ENCODE measurements around the gene PLXNA1. TPM values are rescaled to one million over a fixed set of nuclear protein-coding genes. Genes with fewer than 3 reads are reported as not detected.

Gene PLXNA1
- total RNA-seq, 1 experiment from 2014 or later = 44.4 TPM

DNA sequence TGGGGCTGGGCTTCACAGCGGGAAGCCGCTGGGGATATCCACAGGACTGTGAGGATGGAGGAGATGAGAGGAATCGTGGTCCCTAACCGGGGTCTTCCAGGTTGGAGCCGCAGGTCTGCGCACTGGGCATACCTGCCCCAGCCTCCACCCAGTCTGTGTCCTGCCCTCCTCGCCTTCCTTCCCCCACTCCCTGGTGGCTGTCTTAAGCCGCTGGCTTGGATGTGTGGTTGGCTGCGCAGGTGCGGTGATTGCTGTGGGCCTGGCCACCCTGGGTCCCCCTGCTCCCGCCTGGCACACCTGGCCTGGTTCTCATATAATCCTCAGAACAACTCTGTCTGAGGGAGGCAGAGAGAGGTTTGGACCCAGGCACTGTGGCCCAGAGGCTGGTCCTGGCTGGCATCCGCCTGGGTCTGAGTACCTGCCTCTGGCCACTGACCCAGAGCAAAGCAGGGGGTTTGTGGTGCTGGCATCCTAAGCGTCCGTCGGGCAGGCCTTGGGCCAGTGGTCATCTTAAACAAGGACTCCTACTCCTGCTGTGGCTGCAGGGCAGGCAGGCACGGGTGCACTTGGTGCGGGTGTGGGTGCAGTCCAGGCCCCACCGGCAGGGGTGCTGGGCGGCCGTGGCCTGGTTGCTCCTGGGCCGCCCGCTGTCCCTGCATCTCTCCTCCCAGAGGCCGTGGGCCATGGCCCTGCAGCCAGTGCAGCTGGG lies 18.7 kb downstream of the PLXNA1 start:
- Histone ChIP-seq H3K36me3 (peaks cover 44% of the 10 kb centered on the region), H3K4me3 (no peak overlapping the region), H3K27me3 (replicated peaks) (no peaks in the 10 kb centered on the region), H3K27ac (peak overlapping the region; percentile 79), H3K4me1 (replicated peaks) (peaks cover 20% of the 10 kb centered on the region), H3K9me3 (replicated peaks) (no peaks in the 10 kb centered on the region)
- no peak for DNase-seq (ENCODE audit: low read depth in 1 of 2, low spot score in 2 of 2)

- Histone ChIP-seq H3K9me3 (replicated peaks) (no peaks in the 10 kb centered on the region), H3K27ac (peak overlapping the region; percentile 79), H3K4me1 (replicated peaks) (peaks cover 20% of the 10 kb centered on the region), H3K27me3 (replicated peaks) (no peaks in the 10 kb centered on the region), H3K36me3 (peaks cover 47% of the 10 kb centered on the region), H3K4me3 (no peak overlapping the region)
- DNase-seq (ENCODE audit: low read depth in 1 of 2, low spot score in 2 of 2) = peak; percentile 93
Observed at GRCh38 chr3:127002195-127003174, 19.6 kb downstream of the PLXNA1 start.

DNA sequence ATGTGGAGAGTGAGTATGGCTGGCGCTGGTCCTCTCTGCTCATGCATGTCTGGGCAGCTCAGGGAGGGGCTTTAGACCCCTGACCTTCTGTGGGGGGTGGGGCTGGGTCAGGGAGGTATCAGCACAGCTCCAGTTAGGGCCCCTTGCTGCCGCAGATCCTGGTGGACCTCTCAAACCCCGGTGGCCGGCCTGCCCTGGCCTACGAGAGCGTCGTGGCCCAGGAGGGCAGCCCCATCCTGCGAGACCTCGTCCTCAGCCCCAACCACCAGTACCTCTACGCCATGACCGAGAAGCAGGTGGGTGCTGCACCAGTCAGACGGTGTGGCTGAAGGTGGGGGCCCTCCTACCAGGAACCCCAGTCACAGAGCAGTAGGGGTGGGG lies 20.2 kb downstream of the PLXNA1 start:
- Histone ChIP-seq H3K27ac (no peak overlapping the region), H3K9me3 (replicated peaks) (no peaks in the 10 kb centered on the region), H3K4me1 (replicated peaks) (peaks cover 20% of the 10 kb centered on the region), H3K27me3 (replicated peaks) (no peaks in the 10 kb centered on the region), H3K4me3 (no peak overlapping the region), H3K36me3 (peaks cover 50% of the 10 kb centered on the region)
- no peak for DNase-seq (ENCODE audit: low read depth in 1 of 2, low spot score in 2 of 2)

DNA sequence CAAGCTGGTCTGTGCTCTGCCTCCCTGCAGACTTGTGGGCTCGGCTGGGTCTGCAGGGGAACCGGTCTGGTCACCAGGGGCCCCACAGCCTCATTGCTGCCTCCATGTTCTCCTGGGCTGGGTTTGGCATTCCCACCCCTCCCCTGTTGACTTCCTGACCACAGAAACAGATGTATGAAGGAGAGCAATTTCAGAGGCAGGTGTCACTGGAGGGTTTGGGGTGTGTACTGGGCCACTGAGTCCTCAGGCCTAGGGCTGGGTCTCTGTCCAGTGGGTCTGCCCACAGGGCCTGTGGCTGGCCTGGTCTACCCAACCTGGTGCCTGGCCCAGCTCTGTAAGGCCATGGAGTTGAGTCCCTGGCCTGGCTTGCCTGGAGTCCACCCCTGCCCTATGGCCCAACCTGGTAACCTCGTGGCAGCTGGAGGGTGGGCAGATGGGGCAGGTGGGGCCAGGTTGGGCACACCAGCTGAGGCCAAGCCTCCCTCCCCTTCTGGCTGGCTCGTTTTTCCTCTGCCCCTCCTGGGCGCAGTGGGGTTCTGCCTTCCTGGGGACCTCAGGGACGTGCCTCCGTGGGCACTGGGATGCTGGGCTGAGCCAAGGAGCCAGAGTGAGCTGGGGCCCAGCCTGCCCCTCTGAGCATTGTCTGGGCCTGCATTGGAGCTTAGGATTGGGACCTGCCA lies 20.8 kb downstream of the PLXNA1 start:
- no peak for DNase-seq (ENCODE audit: low read depth in 1 of 2, low spot score in 2 of 2)
- Histone ChIP-seq H3K36me3 (peaks cover 47% of the 10 kb centered on the region), H3K9me3 (replicated peaks) (no peaks in the 10 kb centered on the region), H3K27me3 (replicated peaks) (no peaks in the 10 kb centered on the region), H3K4me3 (no peak overlapping the region), H3K4me1 (replicated peaks) (peaks cover 20% of the 10 kb centered on the region), H3K27ac (no peak overlapping the region)

GRCh38 chr3:127004641-127005397 lies 21.9 kb downstream of the PLXNA1 start:
- Histone ChIP-seq H3K4me1 (replicated peaks) (peaks cover 20% of the 10 kb centered on the region), H3K36me3 (peaks cover 47% of the 10 kb centered on the region), H3K9me3 (replicated peaks) (no peaks in the 10 kb centered on the region)

GRCh38 chr3:127005864-127006500 lies 23.1 kb downstream of the PLXNA1 start:
- Histone ChIP-seq H3K4me1 (replicated peaks) (peaks cover 20% of the 10 kb centered on the region), H3K9me3 (replicated peaks) (no peaks in the 10 kb centered on the region), H3K36me3 (peaks cover 47% of the 10 kb centered on the region), H3K27me3 (replicated peaks) (no peaks in the 10 kb centered on the region), H3K4me3 (no peak overlapping the region), H3K27ac (no peak overlapping the region)
- DNase-seq (ENCODE audit: low read depth in 1 of 2, low spot score in 2 of 2) = no peak

More at GRCh38 chr3:127004641-127005397, 21.9 kb downstream of the PLXNA1 start:
- DNase-seq (ENCODE audit: low read depth in 1 of 2, low spot score in 2 of 2) = no peak
- Histone ChIP-seq H3K4me3 (no peak overlapping the region), H3K27me3 (replicated peaks) (no peaks in the 10 kb centered on the region), H3K27ac (no peak overlapping the region)

GRCh38 chr3:127006781-127007436 lies 24.0 kb downstream of the PLXNA1 start:
- peaks cover 48% of the 10 kb centered on the region for H3K36me3 ChIP-seq
- no peaks in the 10 kb centered on the region for H3K9me3 ChIP-seq (replicated peaks)
- no peak for DNase-seq (ENCODE audit: low read depth in 1 of 2, low spot score in 2 of 2)
- peaks cover 10% of the 10 kb centered on the region for H3K4me1 ChIP-seq (replicated peaks)
- no peak overlapping the region for H3K4me3 ChIP-seq
- no peak overlapping the region for H3K27ac ChIP-seq
- no peaks in the 10 kb centered on the region for H3K27me3 ChIP-seq (replicated peaks)

- Histone ChIP-seq H3K9me3 (replicated peaks) (no peaks in the 10 kb centered on the region), H3K36me3 (peaks cover 53% of the 10 kb centered on the region), H3K27ac (no peak overlapping the region), H3K4me1 (replicated peaks) (no peaks in the 10 kb centered on the region; the same call in 1 of the 2 replicates), H3K27me3 (replicated peaks) (no peaks in the 10 kb centered on the region), H3K4me3 (no peak overlapping the region)
- no peak for DNase-seq (ENCODE audit: low read depth in 1 of 2, low spot score in 2 of 2)
Observed at GRCh38 chr3:127008236-127008635, 25.3 kb downstream of the PLXNA1 start.

DNA sequence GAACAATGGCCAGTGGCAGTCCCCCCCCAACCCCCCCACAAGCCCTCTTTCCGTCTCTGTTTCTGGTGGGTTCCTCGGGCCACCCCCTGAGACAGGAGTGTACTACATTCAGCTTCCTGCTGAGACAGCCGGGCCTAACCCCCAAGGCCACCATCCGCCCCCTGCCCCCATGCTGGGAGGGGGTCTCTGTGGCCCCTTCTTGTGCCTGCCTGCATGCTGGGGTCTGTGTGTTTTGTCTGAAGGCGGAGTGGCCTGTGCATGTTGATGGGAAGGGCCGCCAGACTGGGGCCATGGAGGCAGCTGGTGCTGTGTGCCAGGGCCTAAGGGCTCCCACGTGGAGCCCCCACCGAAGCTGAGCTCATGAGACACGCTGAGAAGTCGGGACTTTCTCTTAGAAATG lies 26.6 kb downstream of the PLXNA1 start:
- Histone ChIP-seq H3K27me3 (replicated peaks) (no peaks in the 10 kb centered on the region), H3K36me3 (peaks cover 54% of the 10 kb centered on the region), H3K4me3 (no peak overlapping the region), H3K9me3 (replicated peaks) (no peaks in the 10 kb centered on the region), H3K27ac (no peak overlapping the region), H3K4me1 (replicated peaks) (no peaks in the 10 kb centered on the region)
- DNase-seq (ENCODE audit: low read depth in 1 of 2, low spot score in 2 of 2) = no peak

GRCh38 chr3:127011270-127011992 lies 28.5 kb downstream of the PLXNA1 start:
- H3K4me1 ChIP-seq (replicated peaks) = no peaks in the 10 kb centered on the region
- no peaks in the 10 kb centered on the region for H3K9me3 ChIP-seq (replicated peaks)
- H3K4me3 ChIP-seq = no peak overlapping the region
- H3K27me3 ChIP-seq (replicated peaks) = no peaks in the 10 kb centered on the region
- no peak overlapping the region for H3K27ac ChIP-seq
- H3K36me3 ChIP-seq = peaks cover 61% of the 10 kb centered on the region
- no peak for DNase-seq (ENCODE audit: low read depth in 1 of 2, low spot score in 2 of 2)

DNA sequence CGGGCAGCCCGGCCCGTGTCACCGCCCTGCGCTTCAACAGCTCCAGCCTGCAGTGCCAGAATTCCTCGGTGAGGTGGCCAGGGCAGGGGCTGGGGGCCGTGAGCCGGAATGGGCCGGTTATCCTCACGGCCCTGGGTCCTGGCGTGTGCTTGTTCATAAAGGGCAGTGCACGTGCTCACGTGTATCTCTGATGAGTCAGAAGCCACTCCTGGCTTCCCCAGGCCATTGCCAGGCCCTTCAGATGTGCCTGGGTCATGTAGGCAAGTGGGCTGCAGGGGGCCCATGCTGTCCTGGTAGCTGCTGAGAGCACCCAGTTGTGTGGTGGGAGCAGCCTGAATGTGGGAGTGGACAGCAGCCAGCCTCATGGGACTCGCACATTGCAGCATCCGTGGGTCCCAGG lies 29.2 kb downstream of the PLXNA1 start:
- Histone ChIP-seq H3K9me3 (replicated peaks) (no peaks in the 10 kb centered on the region), H3K27me3 (replicated peaks) (no peaks in the 10 kb centered on the region), H3K4me1 (replicated peaks) (no peaks in the 10 kb centered on the region), H3K4me3 (no peak overlapping the region), H3K27ac (no peak overlapping the region), H3K36me3 (peaks cover 64% of the 10 kb centered on the region)
- no peak for DNase-seq (ENCODE audit: low read depth in 1 of 2, low spot score in 2 of 2)

GRCh38 chr3:127013181-127013580 lies 30.3 kb downstream of the PLXNA1 start:
- Histone ChIP-seq H3K27ac (no peak overlapping the region), H3K4me1 (replicated peaks) (no peaks in the 10 kb centered on the region), H3K27me3 (replicated peaks) (no peaks in the 10 kb centered on the region), H3K4me3 (no peak overlapping the region), H3K36me3 (peaks cover 64% of the 10 kb centered on the region), H3K9me3 (replicated peaks) (no peaks in the 10 kb centered on the region)
- no peak for DNase-seq (ENCODE audit: low read depth in 1 of 2, low spot score in 2 of 2)

All from SJSA1 (cell line).